ENCODE results near the gene TMEM240. TPM values are rescaled to one million over a fixed set of nuclear protein-coding genes. Genes with fewer than 3 reads are reported as not detected.

TMEM240 gene
- total RNA-seq, result 10 to 100 TPM; 11.1 TPM

GRCh38 chr1:1540090-1540817 is at the start of gene TMEM240:
TMEM240 (minus strand) TSS chr1:1540624; CDS start chr1:1540346, 278 bp downstream.
- peak within 1 kb of the TSS; percentile 58 to 71 for H3K27ac ChIP-seq
- peaks cover 8% of the 10 kb centered on the region for H3K36me3 ChIP-seq
- DNase-seq (ENCODE audit: low spot score), result peak; percentile 20
- H3K4me3 ChIP-seq, result peak within 1 kb of the TSS; percentile 79
- H3K9me3 ChIP-seq, result no peaks in the 10 kb centered on the region
- no peak for TF ChIP-seq CTCF (IDR thresholded peaks at IDR 0.05)
- ATAC-seq (ENCODE audit: insufficient number of reproducible peaks, low FRiP score, low read depth), result peak; percentile 50
- H3K27me3 ChIP-seq (replicated peaks; ENCODE audit: insufficient read depth), result no peaks in the 10 kb centered on the region
- H3K4me1 ChIP-seq (ENCODE audit: control insufficient read depth in 1 of 2, low read depth in 2 of 2), result peaks cover 10 to 19% of the 10 kb centered on the region in 2 donors

GRCh38 chr1:1583347-1584010 is 43.1 kb upstream of the TMEM240 start:
- Histone ChIP-seq H3K27me3 (replicated peaks; ENCODE audit: insufficient read depth) (no peaks in the 10 kb centered on the region), H3K4me1 (ENCODE audit: control insufficient read depth in 1 of 2, low read depth in 2 of 2) (no peaks in the 10 kb centered on the region), H3K36me3 (no peaks in the 10 kb centered on the region), H3K4me3 (no peak overlapping the region), H3K9me3 (no peaks in the 10 kb centered on the region), H3K27ac (no peak overlapping the region)
- DNase-seq (ENCODE audit: low spot score) (no peak), ATAC-seq (ENCODE audit: insufficient number of reproducible peaks, low FRiP score, low read depth) (no peak)
- TF ChIP-seq CTCF (IDR thresholded peaks at IDR 0.05), result no peak

GRCh38 chr1:1582585-1583346 is 42.3 kb upstream of the TMEM240 start:
- no peaks in the 10 kb centered on the region for H3K27me3 ChIP-seq (replicated peaks; ENCODE audit: insufficient read depth)
- no peaks in the 10 kb centered on the region for H3K4me1 ChIP-seq (ENCODE audit: control insufficient read depth in 1 of 2, low read depth in 2 of 2)
- no peak for ATAC-seq (ENCODE audit: insufficient number of reproducible peaks, low FRiP score, low read depth)
- DNase-seq (ENCODE audit: low spot score), result no peak
- TF ChIP-seq CTCF (IDR thresholded peaks at IDR 0.05), result no peak
- H3K27ac ChIP-seq, result no peak overlapping the region
- H3K4me3 ChIP-seq, result no peak overlapping the region
- no peaks in the 10 kb centered on the region for H3K9me3 ChIP-seq
- H3K36me3 ChIP-seq, result no peaks in the 10 kb centered on the region

GRCh38 chr1:1578371-1578940 is 38.0 kb upstream of the TMEM240 start:
- Histone ChIP-seq H3K36me3 (no peaks in the 10 kb centered on the region), H3K4me1 (ENCODE audit: control insufficient read depth in 1 of 2, low read depth in 2 of 2) (peaks cover 0 to 12% of the 10 kb centered on the region in 2 donors), H3K4me3 (no peak overlapping the region), H3K27me3 (replicated peaks; ENCODE audit: insufficient read depth) (no peaks in the 10 kb centered on the region), H3K27ac (no peak overlapping the region), H3K9me3 (no peaks in the 10 kb centered on the region)
- DNase-seq (ENCODE audit: low spot score) (no peak), ATAC-seq (ENCODE audit: insufficient number of reproducible peaks, low FRiP score, low read depth) (no peak)
- TF ChIP-seq CTCF (IDR thresholded peaks at IDR 0.05), result no peak

All from thoracic aorta (tissue), 2 donors.